PC-3 (cell line): Measurements from ENCODE around the gene FAM149A.

Experiments
- EZH2 ChIP-seq: fragments of 300-600 bp; sonication (generic); IDR thresholded peaks from one replicate; pipeline ENCODE4 v1.6.1; 2017; ENCODE audit warnings: antibody characterized with exemption, mild to moderate bottlenecking, low read length; ENCODE audit not compliant: unreplicated experiment
- TF ChIP-seq, protein P1 (sequence below): fragments of 300-600 bp; sonication (generic); conservative IDR thresholded peaks from 2 replicates; pipeline ENCODE4 v1.5.1; 2017; ENCODE audit warnings: antibody characterized with exemption, low read depth, mild to moderate bottlenecking, low read length

- TF ChIP-seq EZH2: no peak
- TF ChIP-seq, protein P1, sequence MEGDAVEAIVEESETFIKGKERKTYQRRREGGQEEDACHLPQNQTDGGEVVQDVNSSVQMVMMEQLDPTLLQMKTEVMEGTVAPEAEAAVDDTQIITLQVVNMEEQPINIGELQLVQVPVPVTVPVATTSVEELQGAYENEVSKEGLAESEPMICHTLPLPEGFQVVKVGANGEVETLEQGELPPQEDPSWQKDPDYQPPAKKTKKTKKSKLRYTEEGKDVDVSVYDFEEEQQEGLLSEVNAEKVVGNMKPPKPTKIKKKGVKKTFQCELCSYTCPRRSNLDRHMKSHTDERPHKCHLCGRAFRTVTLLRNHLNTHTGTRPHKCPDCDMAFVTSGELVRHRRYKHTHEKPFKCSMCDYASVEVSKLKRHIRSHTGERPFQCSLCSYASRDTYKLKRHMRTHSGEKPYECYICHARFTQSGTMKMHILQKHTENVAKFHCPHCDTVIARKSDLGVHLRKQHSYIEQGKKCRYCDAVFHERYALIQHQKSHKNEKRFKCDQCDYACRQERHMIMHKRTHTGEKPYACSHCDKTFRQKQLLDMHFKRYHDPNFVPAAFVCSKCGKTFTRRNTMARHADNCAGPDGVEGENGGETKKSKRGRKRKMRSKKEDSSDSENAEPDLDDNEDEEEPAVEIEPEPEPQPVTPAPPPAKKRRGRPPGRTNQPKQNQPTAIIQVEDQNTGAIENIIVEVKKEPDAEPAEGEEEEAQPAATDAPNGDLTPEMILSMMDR: peak; percentile 56
These were observed 36.6 kb upstream of the FAM149A start for GRCh38 chr4:186067757-186068385.
